ENCODE data around the gene OTC.

- TF ChIP-seq CTCF (IDR thresholded peaks at IDR 0.05) (no peak), ZFX (IDR thresholded peaks at IDR 0.05; ENCODE audit: borderline replicate concordance) (no peak)
These were observed 79.1 kb downstream of the OTC start for GRCh38 chrX:38431525-38431924.

All from 22Rv1 (cell line).